Testis (tissue), 3 donors: ENCODE data around the gene MAP2K5. TPM values are rescaled to one million over a fixed set of nuclear protein-coding genes. Genes with fewer than 3 reads are reported as not detected.

Experiments
- DNase-seq: peaks from one replicate; pipeline ENCODE4 v3.0.0-alpha.2; 2019
- H3K27ac ChIP-seq, 2 donors: fragments of 200-600 bp; sonication (generic); one replicate each; pipeline ENCODE4 v1.5.1; 2019
- H3K27me3 ChIP-seq: fragments of 200-600 bp; sonication (generic); one replicate; pipeline ENCODE4 v1.5.1; 2019
- H3K36me3 ChIP-seq: fragments of 200-600 bp; sonication (generic); one replicate; pipeline ENCODE4 v1.5.1; 2017; ENCODE audit warnings: low read depth; ENCODE audit errors: missing control alignments
- H3K4me1 ChIP-seq: fragments of 200-600 bp; sonication (generic); one replicate; pipeline ENCODE4 v1.5.1; 2019
- H3K4me3 ChIP-seq, 2 donors: fragments of 200-600 bp; sonication (generic); one replicate each; pipeline ENCODE4 v1.5.1; 2017 to 2019
- H3K9me3 ChIP-seq: fragments of 200-600 bp; sonication (generic); one replicate; pipeline ENCODE4 v1.5.1; 2017
- POLR2A ChIP-seq: fragments of 450-650 bp; IDR thresholded peaks from one replicate; pipeline ENCODE4 v1.6.1; 2017; ENCODE audit warnings: antibody characterized with exemption, mild to moderate bottlenecking, moderate library complexity
- WGBS, 2 donors: methylation state at CpG; one replicate each; pipeline ENCODE4 v1.1.5; 2018; 5-methylcytosine and 5-hydroxymethylcytosine counted together
- intact Hi-C: fragments of 100-400 bp; cut with DNase I; formaldehyde crosslinking; loops from one replicate; pipeline ENCODE4 v1.15.1; 2023; ENCODE audit warnings: low total_unique reads
- polyA plus RNA-seq: library from polyadenylated mRNA; stranded (reverse); fragments of 350-450 nt; fragmentation: Illumina TruSeq; extraction: RNeasy Lipid Tissue Mini Kit (QIAGEN cat#74804); gene quantifications from one replicate; pipeline ENCODE4 v1.2.3, GENCODE V29; 2014; ENCODE audit warnings: low read depth, low replicate concordance; ENCODE audit not compliant: insufficient read depth
- total RNA-seq, 2 donors: library from RNA; depleted of rRNA; stranded (reverse); fragments of >200 nt; gene quantifications; one replicate each; pipeline ENCODE4 v1.2.3, GENCODE V29; 2016
- TF ChIP-seq, protein P1 (sequence below), 3 experiments: fragments of 450-650 bp in 2 of 3; fragments of 200-600 bp in 1 of 3; sonication (generic) in 1 of 3; IDR thresholded peaks; one replicate each; pipeline ENCODE4 v1.5.1; 2016 to 2019; ENCODE audit warnings: antibody characterized with exemption in 3 of 3, mild to moderate bottlenecking in 2 of 3, moderate library complexity in 1 of 3

Gene MAP2K5
- total and polyA plus RNA-seq, 3 donors from 2014 or later, result 28.0 to 34.3 (median 31.2) TPM

DNA sequence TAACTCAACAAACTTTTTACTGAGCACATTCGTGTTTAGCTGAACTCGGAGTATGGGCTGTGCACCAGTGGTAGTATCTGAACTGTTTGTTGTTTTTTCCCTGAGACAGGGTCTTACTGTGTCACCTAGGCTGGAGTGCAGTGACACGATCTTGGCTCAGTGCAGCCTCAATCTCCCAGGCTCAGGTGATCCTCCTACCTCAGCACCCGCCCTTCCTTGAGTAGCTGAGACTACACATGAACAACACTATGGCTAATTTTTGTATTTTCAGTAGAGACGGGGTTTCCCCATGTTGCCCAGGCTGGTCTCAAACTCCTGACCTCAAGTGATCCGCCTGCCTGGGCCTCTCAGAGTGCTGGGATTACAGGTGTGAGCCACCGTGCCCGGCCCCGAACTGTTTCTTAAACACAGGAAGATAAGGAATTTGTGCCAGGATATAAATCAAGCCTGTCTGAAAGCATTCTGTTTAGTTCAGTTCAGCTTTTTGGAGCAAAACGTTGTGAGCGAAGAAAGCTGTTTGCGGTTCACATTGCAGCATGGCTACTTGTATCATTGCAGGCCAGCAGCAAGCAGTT lies 242.4 kb downstream of the MAP2K5 start:
- Histone ChIP-seq H3K4me3 (no peak overlapping the region), H3K9me3 (no peaks in the 10 kb centered on the region), H3K27ac (no peak overlapping the region), H3K4me1 (no peaks in the 10 kb centered on the region), H3K36me3 (no peaks in the 10 kb centered on the region), H3K27me3 (no peaks in the 10 kb centered on the region)
- intact Hi-C loops, result no loop called here
- no peak for DNase-seq
- 85 to 89% methylated on average over 12 of the region's 12 CpGs for WGBS, 2 donors
- TF ChIP-seq, protein P1, sequence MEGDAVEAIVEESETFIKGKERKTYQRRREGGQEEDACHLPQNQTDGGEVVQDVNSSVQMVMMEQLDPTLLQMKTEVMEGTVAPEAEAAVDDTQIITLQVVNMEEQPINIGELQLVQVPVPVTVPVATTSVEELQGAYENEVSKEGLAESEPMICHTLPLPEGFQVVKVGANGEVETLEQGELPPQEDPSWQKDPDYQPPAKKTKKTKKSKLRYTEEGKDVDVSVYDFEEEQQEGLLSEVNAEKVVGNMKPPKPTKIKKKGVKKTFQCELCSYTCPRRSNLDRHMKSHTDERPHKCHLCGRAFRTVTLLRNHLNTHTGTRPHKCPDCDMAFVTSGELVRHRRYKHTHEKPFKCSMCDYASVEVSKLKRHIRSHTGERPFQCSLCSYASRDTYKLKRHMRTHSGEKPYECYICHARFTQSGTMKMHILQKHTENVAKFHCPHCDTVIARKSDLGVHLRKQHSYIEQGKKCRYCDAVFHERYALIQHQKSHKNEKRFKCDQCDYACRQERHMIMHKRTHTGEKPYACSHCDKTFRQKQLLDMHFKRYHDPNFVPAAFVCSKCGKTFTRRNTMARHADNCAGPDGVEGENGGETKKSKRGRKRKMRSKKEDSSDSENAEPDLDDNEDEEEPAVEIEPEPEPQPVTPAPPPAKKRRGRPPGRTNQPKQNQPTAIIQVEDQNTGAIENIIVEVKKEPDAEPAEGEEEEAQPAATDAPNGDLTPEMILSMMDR (IDR thresholded peaks at IDR 0.05), result no peak
- TF ChIP-seq POLR2A, result no peak

DNA sequence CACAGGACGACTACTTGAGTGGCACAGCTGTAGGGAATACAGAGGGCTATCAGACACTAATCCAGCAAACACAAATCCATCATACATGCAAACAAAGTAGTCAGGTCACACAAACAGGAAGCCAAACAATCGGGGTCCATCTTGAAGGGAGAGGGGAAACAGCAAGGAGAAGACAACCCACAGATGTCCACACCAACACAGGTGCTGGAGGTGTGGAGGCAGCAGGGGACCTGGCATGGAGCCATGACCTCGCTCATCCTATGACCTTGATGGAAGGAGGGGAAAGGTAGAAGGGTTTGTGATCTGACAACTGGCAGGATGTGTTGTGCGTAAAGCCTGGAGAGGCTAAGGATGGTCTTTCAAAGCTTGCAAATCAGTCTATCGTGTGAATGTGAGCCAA lies 242.9 kb downstream of the MAP2K5 start:
- no peak for DNase-seq
- TF ChIP-seq POLR2A, result no peak
- TF ChIP-seq, protein P1 (IDR thresholded peaks at IDR 0.05), result no peak
- H3K4me3 ChIP-seq, result no peak overlapping the region
- no peaks in the 10 kb centered on the region for H3K9me3 ChIP-seq
- H3K27ac ChIP-seq, result no peak overlapping the region
- 79 to 83% methylated on average over 5 of the region's 5 CpGs for WGBS, 2 donors
- H3K27me3 ChIP-seq, result no peaks in the 10 kb centered on the region
- intact Hi-C loops, result no loop called here
- H3K4me1 ChIP-seq, result no peaks in the 10 kb centered on the region
- H3K36me3 ChIP-seq, result no peaks in the 10 kb centered on the region

DNA sequence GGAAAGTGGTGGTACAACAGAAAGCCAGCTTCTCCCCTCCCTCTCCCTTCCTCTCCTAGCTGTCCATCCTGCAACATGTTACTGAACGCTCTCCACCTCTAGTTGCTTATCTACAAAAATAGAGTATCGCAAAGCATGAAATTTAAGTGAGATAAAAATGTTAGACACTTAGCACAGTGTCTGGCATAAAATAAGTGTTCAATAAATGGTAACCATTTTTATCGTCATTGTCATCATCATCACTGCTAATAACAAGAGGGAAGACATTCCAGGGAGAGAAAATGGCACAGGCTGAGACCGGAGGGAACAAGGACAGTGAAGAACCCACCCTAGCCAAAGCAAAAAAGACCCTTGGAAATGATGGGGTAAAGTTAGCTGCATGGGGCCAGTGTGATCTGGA lies 244.1 kb downstream of the MAP2K5 start:
- H3K27me3 ChIP-seq, result no peaks in the 10 kb centered on the region
- TF ChIP-seq, protein P1 (IDR thresholded peaks at IDR 0.05), result no peak
- TF ChIP-seq POLR2A, result no peak
- intact Hi-C loops, result no loop called here
- no peak for DNase-seq
- no peak overlapping the region for H3K27ac ChIP-seq
- H3K4me3 ChIP-seq, result no peak overlapping the region
- no peaks in the 10 kb centered on the region for H3K4me1 ChIP-seq
- H3K36me3 ChIP-seq, result no peaks in the 10 kb centered on the region
- no peaks in the 10 kb centered on the region for H3K9me3 ChIP-seq
- 88 to 98% methylated on average over 4 of the region's 4 CpGs for WGBS, 2 donors

DNA sequence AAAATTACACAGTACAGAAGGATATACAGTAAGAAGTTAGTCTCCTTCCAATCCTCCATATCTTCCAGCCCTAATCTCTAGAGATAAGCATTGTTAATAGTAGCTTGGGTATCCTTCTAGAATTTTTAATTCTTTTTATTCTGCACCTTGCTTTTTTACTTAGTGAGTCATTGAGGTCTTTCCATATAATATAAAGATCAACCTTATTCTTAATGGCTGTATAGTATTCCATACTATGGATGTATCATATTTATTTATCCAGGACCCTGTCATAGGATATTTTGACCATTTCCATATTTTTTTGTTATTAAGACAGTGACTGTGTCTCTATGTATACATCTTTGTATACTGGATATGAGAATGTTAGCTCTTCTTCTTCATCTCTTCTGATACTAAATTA lies 246.5 kb downstream of the MAP2K5 start:
- DNase-seq, result no peak
- no peak for TF ChIP-seq POLR2A
- TF ChIP-seq, protein P1 (IDR thresholded peaks at IDR 0.05), result no peak
- Histone ChIP-seq H3K27me3 (no peaks in the 10 kb centered on the region), H3K27ac (no peak overlapping the region), H3K9me3 (no peaks in the 10 kb centered on the region), H3K36me3 (no peaks in the 10 kb centered on the region), H3K4me1 (no peaks in the 10 kb centered on the region), H3K4me3 (no peak overlapping the region)
- intact Hi-C loops, result no loop called here

DNA sequence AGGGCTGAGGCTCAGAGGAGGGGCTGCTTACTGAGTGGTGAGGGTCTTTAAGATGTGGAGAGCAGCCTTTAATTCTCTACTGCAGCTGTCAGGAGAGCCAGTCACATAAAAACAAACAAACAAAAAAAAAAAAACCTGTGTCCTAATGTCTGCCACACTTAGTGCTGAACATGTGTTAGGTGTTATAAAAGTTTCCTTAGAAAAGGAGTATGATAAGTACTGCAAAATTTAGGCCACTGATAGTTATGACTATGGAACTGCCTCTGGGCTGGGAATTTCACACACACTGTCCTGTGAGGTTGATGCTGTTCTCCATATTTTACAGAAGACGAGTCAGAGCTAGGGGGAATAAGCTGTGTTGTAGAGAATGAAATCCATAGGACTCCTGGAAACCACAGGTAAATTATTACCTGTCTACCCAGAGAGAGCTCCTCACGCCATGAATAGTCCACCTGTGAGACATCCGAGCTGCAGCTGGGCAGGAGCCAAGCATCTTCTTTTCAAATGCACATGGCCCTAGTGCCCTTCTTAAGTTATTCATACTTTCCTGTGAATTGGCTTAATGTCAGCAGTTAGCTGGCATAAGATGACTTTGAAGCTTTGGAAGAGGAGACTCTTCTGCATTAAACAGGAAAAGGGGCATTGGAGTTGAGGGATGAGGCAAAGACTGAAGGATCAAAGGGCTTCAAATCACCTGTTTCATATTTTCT lies 248.3 kb downstream of the MAP2K5 start:
- Histone ChIP-seq H3K27ac (no peak overlapping the region), H3K4me3 (no peak overlapping the region), H3K27me3 (no peaks in the 10 kb centered on the region), H3K36me3 (no peaks in the 10 kb centered on the region), H3K9me3 (no peaks in the 10 kb centered on the region), H3K4me1 (no peaks in the 10 kb centered on the region)
- intact Hi-C loops, result no loop called here
- no peak for TF ChIP-seq POLR2A
- TF ChIP-seq, protein P1 (IDR thresholded peaks at IDR 0.05), result no peak
- 89 to 99% methylated on average over 3 of the region's 3 CpGs for WGBS, 2 donors
- DNase-seq, result no peak
